Endothelial cell of umbilical vein (primary cell): ENCODE results near the gene FCN1. TPM values are rescaled to one million over a fixed set of nuclear protein-coding genes. Genes with fewer than 3 reads are reported as not detected.

Source experiments
- BruUV-seq: library from RNA; stranded (reverse); fragments of 400-500 nt; replicated peaks from 2 replicates; lab custom pipeline; 2021; lab: Mats Ljungman, UMichigan
- CTCF ChIA-PET: fragments of 300-600, 350-600 bp; sonication (Branson Sonifier 250); formaldehyde crosslinking; loops from one replicate; lab custom pipeline; 2021; ENCODE audit warnings: antibody characterized with exemption, inconsistent platforms; lab: Charles Lee
- POLR2A ChIA-PET: fragments of 300-600, 350-600 bp; sonication (Branson Sonifier 250); formaldehyde crosslinking; loops from one replicate; lab custom pipeline; 2021; ENCODE audit warnings: antibody characterized with exemption, inconsistent platforms; lab: Charles Lee
- DNase-seq: peaks from one replicate; pipeline ENCODE4 v3.0.0-alpha.2; 2011; ENCODE audit warnings: low read depth, low spot score
- FAIRE-seq: peaks from 2 replicates; lab custom pipeline; 2011; peaks lifted over from hg19 to GRCh38; lab: Jason Lieb, UNC
- H2AFZ ChIP-seq: 2 replicates; pipeline ENCODE4 v1.6.0; 2012; ENCODE audit warnings: low read depth, low read length, control low read depth, inconsistent platforms
- H3K27ac ChIP-seq: 2 replicates; pipeline ENCODE4 v1.5.1; 2011; ENCODE audit warnings: low read depth, mild to moderate bottlenecking, control low read depth, low read length, moderate library complexity; ENCODE audit not compliant: insufficient read depth
- H3K27me3 ChIP-seq, 2 experiments: 2 replicates each; pipeline versions ENCODE4 v1.6.0 to v1.6.1; 2011; ENCODE audit warnings: low read length in 2 of 2, mixed read lengths in 1 of 2; ENCODE audit not compliant: control insufficient read depth in 2 of 2, insufficient read depth in 2 of 2
- H3K36me3 ChIP-seq, 2 experiments: 2 replicates in 1 of 2; 3 replicates in 1 of 2; pipeline ENCODE4 v1.5.1; 2011; ENCODE audit warnings: low read length in 2 of 2, mild to moderate bottlenecking in 1 of 2, moderate library complexity in 1 of 2; ENCODE audit not compliant: control insufficient read depth in 2 of 2, insufficient read depth in 2 of 2; ENCODE audit errors: extremely low read depth in 1 of 2
- H3K4me1 ChIP-seq: 3 replicates; pipeline ENCODE4 v1.5.1; 2011; ENCODE audit warnings: mild to moderate bottlenecking, low read length; ENCODE audit not compliant: control insufficient read depth, insufficient read depth; ENCODE audit errors: extremely low read depth
- H3K4me2 ChIP-seq: 2 replicates; pipeline ENCODE4 v1.6.1; 2011; ENCODE audit warnings: low read length, control low read depth, mixed read lengths; ENCODE audit not compliant: insufficient read depth
- H3K4me3 ChIP-seq, 3 experiments: fragments of 200-600 bp in 1 of 3; sonication (generic), shearing (Covaris generic) in 1 of 3; replicated peaks in 1 of 3; 2 replicates each; pipeline ENCODE4 v1.5.1; 2011 to 2016; ENCODE audit warnings: control low read depth in 3 of 3, low read length in 3 of 3, mild to moderate bottlenecking in 2 of 3, inconsistent platforms in 1 of 3, low read depth in 1 of 3, moderate library complexity in 1 of 3; ENCODE audit not compliant: insufficient read depth in 1 of 3
- H3K79me2 ChIP-seq: 2 replicates; pipeline ENCODE4 v1.6.0; 2012; ENCODE audit warnings: low read length, inconsistent platforms; ENCODE audit not compliant: control insufficient read depth, insufficient read depth
- H3K9ac ChIP-seq: replicated peaks from 2 replicates; pipeline ENCODE3; 2011; ENCODE audit warnings: low read length, control low read depth; ENCODE audit not compliant: insufficient read depth; ENCODE audit errors: extremely low read depth
- H3K9me1 ChIP-seq: replicated peaks from 3 replicates; pipeline ENCODE4 v1.6.0; 2011; ENCODE audit warnings: mild to moderate bottlenecking, low read length; ENCODE audit not compliant: control insufficient read depth, insufficient read depth; ENCODE audit errors: extremely low read depth
- H3K9me3 ChIP-seq: replicated peaks from 2 replicates; pipeline ENCODE4 v1.5.1; 2012; ENCODE audit warnings: low read length, inconsistent platforms; ENCODE audit not compliant: control insufficient read depth, insufficient read depth
- H4K20me1 ChIP-seq: replicated peaks from 2 replicates; pipeline ENCODE3; 2011; ENCODE audit warnings: mild to moderate bottlenecking, low read length; ENCODE audit not compliant: control insufficient read depth, insufficient read depth; ENCODE audit errors: extremely low read depth
- CTCF ChIP-seq, 2 donors: IDR thresholded peaks; 1 replicate in 1 of 2; 2 replicates in 1 of 2; pipeline ENCODE4 v1.5.1; 2011; ENCODE audit warnings: low read length in 2 of 2, mild to moderate bottlenecking in 2 of 2, moderate library complexity in 2 of 2, control low read depth in 1 of 2, inconsistent platforms in 1 of 2, low read depth in 1 of 2; ENCODE audit not compliant: insufficient read depth in 1 of 2; ENCODE audit errors: extremely low read depth in 1 of 2
- EZH2 ChIP-seq: IDR thresholded peaks from 2 replicates; pipeline ENCODE4 v1.6.1; 2012; ENCODE audit warnings: borderline replicate concordance, low read depth, mild to moderate bottlenecking, moderate library complexity, low read length, inconsistent platforms; ENCODE audit not compliant: severe bottlenecking
- FOS ChIP-seq: IDR thresholded peaks from 2 replicates; pipeline ENCODE4 v1.6.1; 2011; ENCODE audit warnings: mild to moderate bottlenecking, low read length, moderate library complexity, borderline replicate concordance; ENCODE audit not compliant: insufficient read depth
- GATA2 ChIP-seq: IDR thresholded peaks from 2 replicates; pipeline ENCODE4 v1.7.0; 2011; ENCODE audit warnings: low read depth, mild to moderate bottlenecking, moderate library complexity, mixed read lengths, low read length; ENCODE audit not compliant: insufficient read length, insufficient read depth
- JUN ChIP-seq: IDR thresholded peaks from 2 replicates; pipeline ENCODE4 v1.6.1; 2011; ENCODE audit warnings: borderline replicate concordance, low read depth; ENCODE audit not compliant: insufficient read length, insufficient read depth
- MAX ChIP-seq: IDR thresholded peaks from 2 replicates; pipeline ENCODE4 v1.6.1; 2011; ENCODE audit not compliant: insufficient read depth, insufficient read length
- MYC ChIP-seq: IDR thresholded peaks from one replicate; pipeline ENCODE4 v1.6.1; 2011; ENCODE audit warnings: mild to moderate bottlenecking, low read depth, low read length
- POLR2A ChIP-seq: IDR thresholded peaks from 2 replicates; pipeline ENCODE4 v1.6.1; 2012; ENCODE audit warnings: low read depth, mild to moderate bottlenecking, control low read depth, low read length
- POLR2AphosphoS5 ChIP-seq: IDR thresholded peaks from 2 replicates; pipeline ENCODE4 v1.6.1; 2012; ENCODE audit warnings: low read depth, mild to moderate bottlenecking, control low read depth, low read length, moderate library complexity; ENCODE audit not compliant: insufficient read depth
- dilution Hi-C: fragments of 300-500 bp; cut with MboI; formaldehyde crosslinking; loops from one replicate; pipeline ENCODE4 v1.15.0; 2019; ENCODE audit warnings: low sequenced_read_pairs; ENCODE audit not compliant: extremely low pct_ligation_motif_present
- intact Hi-C: fragments of 100-400 bp; cut with micrococcal nuclease; formaldehyde crosslinking; loops from one replicate; pipeline ENCODE4 v1.10.0; 2022
- polyA plus RNA-seq, 4 experiments: library from polyadenylated mRNA; depleted of rRNA in 3 of 4; stranded (reverse) in 3 of 4; unstranded in 1 of 4; fragments of >200 nt; gene quantifications; 2 replicates each; pipeline versions ENCODE4 v1.2.1 to v1.2.3, GENCODE V29; 2011 to 2012; ENCODE audit warnings: missing spikeins in 1 of 4
- total RNA-seq: library from RNA; stranded (reverse); gene quantifications from 2 replicates; pipeline ENCODE4 v1.2.3, GENCODE V29; 2021

Gene FCN1
- total and polyA plus RNA-seq, 2 donors (not counting 3 experiments of a cell fraction or from before 2014, with no cell fraction given): not detected

GRCh38 chr9:134864821-134865190 lies 52.9 kb downstream of the FCN1 start:
- no peak for FAIRE-seq

More at GRCh38 chr9:134864821-134865190, 52.9 kb downstream of the FCN1 start:
- H4K20me1 ChIP-seq: no peaks in the 10 kb centered on the region
- ChIA-PET POLR2A (no interaction called here), CTCF (no interaction called here)
- H3K36me3 ChIP-seq: no peaks in the 10 kb centered on the region
- no peak for TF ChIP-seq POLR2A
- no peak for TF ChIP-seq EZH2
- no peak for TF ChIP-seq GATA2
- TF ChIP-seq JUN: no peak
- no peak for TF ChIP-seq MAX
- TF ChIP-seq POLR2AphosphoS5: no peak
- TF ChIP-seq CTCF (IDR thresholded peaks at IDR 0.05; ENCODE audit: extremely low read depth in 1 of 2, insufficient read depth in 1 of 2, low read depth in 1 of 2, low read length in 2 of 2): no peak
- no peak for TF ChIP-seq MYC
- TF ChIP-seq FOS: no peak
- no peaks in the 10 kb centered on the region for H3K9me3 ChIP-seq
- H3K27ac ChIP-seq: no peak overlapping the region
- no peaks in the 10 kb centered on the region for H3K9me1 ChIP-seq
- dilution Hi-C loops (no loop called here), intact Hi-C loops (no loop called here)
- no peaks in the 10 kb centered on the region for H3K27me3 ChIP-seq
- H3K4me3 ChIP-seq: no peak overlapping the region
- H3K9ac ChIP-seq: no peak overlapping the region
- H2AFZ ChIP-seq: no peak overlapping the region
- H3K4me1 ChIP-seq: no peaks in the 10 kb centered on the region
- H3K79me2 ChIP-seq: no peaks in the 10 kb centered on the region
- BruUV-seq: no TSS peak
- H3K4me2 ChIP-seq: no peak overlapping the region
- no peak for DNase-seq
